NB4 (cell line): ENCODE measurements around the gene LSM6.
A peak's percentile ranks its signal among the peaks of the same experiment; 100 is the strongest.

Experiments used
- DNase-seq: peaks from one replicate; pipeline ENCODE4 v3.0.0; 2010; ENCODE audit warnings: low read depth
- H3K4me3 ChIP-seq: one replicate; pipeline ENCODE4 v1.5.1; 2011; ENCODE audit warnings: mild to moderate bottlenecking, low read depth, low read length, moderate library complexity
- CTCF ChIP-seq: IDR thresholded peaks from one replicate; pipeline ENCODE4 v1.5.1; 2012; ENCODE audit warnings: low read depth, low read length
- MAX ChIP-seq: IDR thresholded peaks from 2 replicates; pipeline ENCODE4 v1.6.1; 2011; ENCODE audit warnings: low read depth, low read length
- MYC ChIP-seq: IDR thresholded peaks from 2 replicates; pipeline ENCODE4 v1.6.1; 2011; ENCODE audit warnings: low read depth, low read length
- POLR2A ChIP-seq: IDR thresholded peaks from 2 replicates; pipeline ENCODE4 v1.6.1; 2011; ENCODE audit warnings: mild to moderate bottlenecking; ENCODE audit not compliant: insufficient read length; ENCODE audit errors: extremely low read depth

LSM6 gene

GRCh38 chr4:146176891-146177290 is 1.4 kb downstream of the LSM6 start:
- peak overlapping the region; percentile 87 for H3K4me3 ChIP-seq
- TF ChIP-seq MAX: no peak
- no peak for TF ChIP-seq POLR2A
- no peak for TF ChIP-seq MYC
- no peak for TF ChIP-seq CTCF
- DNase-seq: peak; percentile 18

GRCh38 chr4:146178126-146178525 is 2.6 kb downstream of the LSM6 start:
- no peak for TF ChIP-seq MYC
- TF ChIP-seq MAX: no peak
- DNase-seq: no peak
- H3K4me3 ChIP-seq: no peak overlapping the region

GRCh38 chr4:146179784-146180370 is 4.4 kb downstream of the LSM6 start:
- no peak for TF ChIP-seq POLR2A
- no peak for TF ChIP-seq MAX
- TF ChIP-seq MYC: no peak
- TF ChIP-seq CTCF: no peak
- DNase-seq: no peak
- H3K4me3 ChIP-seq: no peak overlapping the region

GRCh38 chr4:146182443-146182842 is 6.9 kb downstream of the LSM6 start:
- DNase-seq: no peak
- H3K4me3 ChIP-seq: no peak overlapping the region
- TF ChIP-seq POLR2A (no peak), CTCF (no peak), MYC (no peak), MAX (no peak)

- no peak for DNase-seq
- TF ChIP-seq CTCF (no peak), MAX (no peak)
- no peak overlapping the region for H3K4me3 ChIP-seq
These were observed 7.7 kb downstream of the LSM6 start for GRCh38 chr4:146183209-146183608.

GRCh38 chr4:146186041-146186440 is 10.5 kb downstream of the LSM6 start:
- DNase-seq: no peak
- no peak overlapping the region for H3K4me3 ChIP-seq
- TF ChIP-seq CTCF: no peak
- no peak for TF ChIP-seq POLR2A
- no peak for TF ChIP-seq MAX
